HG03097 (cell line): ENCODE measurements around the gene TCN1.
A peak's percentile ranks its signal among the peaks of the same experiment; 100 is the strongest.
"Not testable (repeated sequence)": the region's sequence is repeated elsewhere in the genome, so short reads cannot be mapped to it uniquely, and the experiment has no call there.

ENCODE experiments used
- ATAC-seq: cut with Tn5 transposase; IDR thresholded peaks from one replicate; pipeline ENCODE4 v1.9.1; 2021; ENCODE audit not compliant: unreplicated experiment, low FRiP score

TCN1 gene

GRCh38 chr11:59857439-59858434, 8.6 kb downstream of the TCN1 start:
- ATAC-seq = no peak

DNA sequence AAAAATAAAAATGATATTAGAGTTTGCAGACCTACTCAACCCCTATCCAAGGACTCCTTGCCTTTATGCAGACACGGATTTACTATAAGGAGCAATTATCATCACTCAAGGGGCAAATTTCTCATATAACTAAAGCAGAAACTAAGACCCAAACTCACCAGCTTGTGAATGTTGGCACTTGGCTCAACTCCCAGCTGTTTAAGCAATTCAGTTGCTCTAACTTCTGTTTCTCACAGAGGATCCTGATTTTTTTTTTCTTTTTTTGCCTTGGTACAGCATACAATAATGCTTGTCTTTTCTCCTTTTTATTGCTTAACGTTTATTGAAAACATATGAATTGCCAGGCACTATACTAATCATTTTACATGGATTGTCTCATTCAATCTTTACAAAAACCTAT, 11.4 kb downstream of the TCN1 start:
- ATAC-seq = no peak

GRCh38 chr11:59851416-59851815, 14.9 kb downstream of the TCN1 start:
- ATAC-seq = not testable (repeated sequence)

DNA sequence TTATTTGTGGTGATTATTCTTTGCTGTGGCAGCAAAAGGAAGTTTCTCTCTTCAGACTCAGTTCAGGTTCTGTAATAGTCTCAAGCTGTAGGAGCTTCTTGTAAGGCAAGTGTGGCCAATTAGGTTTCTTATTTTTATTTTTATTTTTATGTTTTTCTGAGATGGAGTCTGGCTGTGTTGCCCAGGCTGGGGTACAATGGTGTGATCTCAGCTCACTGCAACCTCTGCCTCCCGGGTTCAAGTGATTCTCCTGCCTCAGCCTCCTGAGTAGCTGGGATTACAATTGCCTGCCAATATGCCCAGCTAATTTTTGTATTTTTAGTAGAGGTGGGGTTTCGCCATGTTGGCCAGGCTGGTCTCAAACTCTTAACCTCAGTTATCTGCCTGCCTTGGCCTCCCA, 16.7 kb downstream of the TCN1 start:
- ATAC-seq = not testable (repeated sequence)

- no peak for ATAC-seq
These were observed 17.2 kb downstream of the TCN1 start for GRCh38 chr11:59849129-59849528.

- ATAC-seq = not testable (repeated sequence)
These were observed 17.8 kb downstream of the TCN1 start for GRCh38 chr11:59848439-59848838.

DNA sequence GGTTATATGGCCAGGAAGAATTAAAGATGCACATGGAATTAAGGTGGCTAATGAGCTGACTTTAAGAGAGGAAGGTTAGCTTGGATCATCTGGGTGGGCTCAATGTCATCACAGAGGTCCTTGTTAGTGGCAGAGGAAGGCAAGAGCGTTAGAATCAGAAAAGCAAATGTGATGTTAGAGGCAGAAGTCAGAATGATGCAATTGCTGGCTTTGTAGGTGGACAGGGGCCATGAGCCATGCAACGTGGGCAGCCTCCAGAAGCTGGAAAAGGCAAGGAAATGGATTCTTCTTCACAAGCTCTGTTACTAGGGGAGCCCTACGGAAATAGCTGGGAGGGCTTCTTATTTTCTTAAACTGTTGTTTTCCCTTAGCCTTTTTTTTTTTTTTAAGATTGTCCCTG, 18.7 kb downstream of the TCN1 start:
- no peak for ATAC-seq

DNA sequence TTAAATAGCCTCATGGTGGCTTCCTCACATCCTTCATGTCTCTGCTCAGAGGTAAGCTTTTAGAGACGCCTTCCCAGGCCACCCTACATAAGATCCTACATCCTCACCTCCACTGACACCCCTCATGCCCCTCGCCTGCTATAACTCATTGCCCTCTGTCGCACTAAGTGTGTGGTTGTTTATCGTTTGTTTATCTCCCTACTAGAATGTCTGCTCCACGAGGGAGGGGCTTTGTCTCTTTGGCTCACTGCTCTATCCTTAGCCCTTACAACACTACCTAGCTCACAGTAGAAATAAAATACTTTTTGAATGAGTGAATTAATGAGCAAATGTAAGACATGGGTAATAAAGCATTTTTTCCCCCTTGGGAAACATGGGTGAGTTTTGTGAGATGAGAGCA, 19.7 kb downstream of the TCN1 start:
- ATAC-seq = no peak

DNA sequence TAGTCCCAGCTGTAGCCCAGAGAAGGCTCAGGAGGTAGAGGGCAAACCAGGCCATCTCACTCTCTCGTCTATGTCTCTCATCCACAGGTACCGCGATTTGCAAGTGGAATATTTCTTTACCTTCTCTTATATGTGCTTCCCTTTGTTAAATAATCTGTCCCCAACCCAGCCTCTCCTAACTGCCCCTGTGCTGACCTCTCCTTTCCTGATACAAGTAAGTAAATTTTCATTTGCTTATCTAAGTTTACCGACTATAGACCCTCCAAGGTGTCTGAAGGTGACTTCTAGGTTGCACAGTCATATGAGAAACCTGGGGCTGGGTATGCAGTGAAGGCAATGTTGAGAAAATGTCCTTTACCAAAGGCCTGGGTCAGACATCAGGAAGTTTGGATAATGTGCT, 20.9 kb downstream of the TCN1 start, which contains the start of gene CBLIF:
TSS of gene CBLIF (minus strand) at position 101 of the 400 bp plus-strand sequence. CDS start at position 55, 46 bp downstream.
- no peak for ATAC-seq

DNA sequence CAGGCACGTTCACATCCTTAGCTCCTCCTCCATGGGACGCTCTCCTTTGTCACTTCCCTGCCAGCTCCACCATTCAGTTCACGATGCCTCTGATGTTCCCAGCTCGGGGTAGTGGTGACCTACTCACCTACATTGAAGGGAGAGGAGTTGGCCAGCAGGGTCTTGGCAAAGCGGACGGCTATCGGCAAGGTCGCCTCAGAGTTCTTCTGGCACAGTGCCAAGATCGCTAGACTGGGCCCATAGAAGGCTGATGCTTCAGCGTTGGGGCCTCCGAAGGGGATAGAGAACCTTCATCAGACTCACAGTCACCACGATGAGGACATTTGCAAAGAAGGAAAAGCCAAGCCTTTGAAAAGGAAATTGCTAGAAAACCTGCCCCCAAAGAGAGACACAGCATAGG, 24.0 kb downstream of the TCN1 start:
- no peak for ATAC-seq

DNA sequence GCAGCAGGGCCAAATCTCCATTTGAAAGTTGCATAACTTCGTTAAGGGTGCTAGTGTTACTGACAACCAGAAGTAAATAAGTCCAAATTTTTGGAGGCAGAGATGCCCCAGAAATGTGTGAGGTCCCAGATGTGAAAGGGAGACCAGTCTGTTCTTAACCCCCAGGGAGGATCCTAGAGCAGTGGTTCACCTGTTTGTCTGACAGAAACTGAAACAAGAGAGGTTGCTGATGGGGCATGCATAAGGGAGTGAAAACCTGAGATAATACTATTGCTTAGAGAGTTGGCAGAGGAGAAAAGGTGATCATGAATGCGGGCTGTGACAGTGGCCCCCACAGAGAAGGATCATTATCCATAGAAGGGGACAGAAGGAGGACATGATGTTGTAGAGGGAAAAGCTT, 24.8 kb downstream of the TCN1 start:
- peak; percentile 67 for ATAC-seq

- no peak for ATAC-seq
These were observed 26.7 kb downstream of the TCN1 start for GRCh38 chr11:59839615-59840014.

- ATAC-seq = no peak
These were observed 32.7 kb downstream of the TCN1 start for GRCh38 chr11:59833602-59834001.

GRCh38 chr11:59829358-59829757, 36.9 kb downstream of the TCN1 start:
- no peak for ATAC-seq

GRCh38 chr11:59822989-59823566, 43.2 kb downstream of the TCN1 start:
- peak; percentile 69 for ATAC-seq

DNA sequence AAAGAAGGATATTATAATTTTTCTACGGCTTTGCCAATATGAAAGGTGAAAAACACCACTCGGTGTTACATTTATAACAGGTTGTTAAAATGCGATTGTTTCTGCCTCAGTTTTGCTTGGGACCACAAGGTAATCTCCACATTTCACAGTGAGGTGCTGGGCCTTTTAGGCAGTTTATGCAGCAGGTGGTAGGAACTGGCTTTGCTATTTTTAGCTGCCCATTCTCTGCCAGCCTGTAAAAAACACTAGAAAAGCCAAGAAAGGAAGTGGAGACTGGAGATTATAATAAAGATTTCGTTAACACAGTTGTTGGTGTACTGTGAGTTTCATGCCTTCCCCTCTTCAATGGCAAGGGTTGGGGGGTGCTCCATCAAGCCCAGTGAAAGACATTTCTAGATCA, 47.7 kb downstream of the TCN1 start:
- ATAC-seq = no peak

DNA sequence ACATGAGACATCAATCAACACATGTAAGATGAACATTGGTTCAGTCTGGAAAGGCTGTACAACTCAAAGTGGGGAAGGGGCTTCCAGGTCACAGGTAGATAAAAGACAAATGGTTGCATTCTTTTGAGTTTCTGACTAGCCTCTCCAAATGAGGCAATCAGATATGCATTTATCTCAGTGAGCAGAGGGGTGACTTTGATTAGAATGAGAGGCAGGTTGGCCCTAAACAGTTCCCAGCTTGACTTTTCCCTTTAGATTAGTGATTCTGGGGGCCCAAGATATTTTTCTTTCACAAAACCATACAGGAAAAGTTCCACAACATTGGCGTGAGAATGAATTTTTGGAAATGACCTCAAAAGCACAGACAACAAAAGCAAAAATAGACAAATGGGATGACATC, 49.9 kb downstream of the TCN1 start:
- ATAC-seq = not testable (repeated sequence)

DNA sequence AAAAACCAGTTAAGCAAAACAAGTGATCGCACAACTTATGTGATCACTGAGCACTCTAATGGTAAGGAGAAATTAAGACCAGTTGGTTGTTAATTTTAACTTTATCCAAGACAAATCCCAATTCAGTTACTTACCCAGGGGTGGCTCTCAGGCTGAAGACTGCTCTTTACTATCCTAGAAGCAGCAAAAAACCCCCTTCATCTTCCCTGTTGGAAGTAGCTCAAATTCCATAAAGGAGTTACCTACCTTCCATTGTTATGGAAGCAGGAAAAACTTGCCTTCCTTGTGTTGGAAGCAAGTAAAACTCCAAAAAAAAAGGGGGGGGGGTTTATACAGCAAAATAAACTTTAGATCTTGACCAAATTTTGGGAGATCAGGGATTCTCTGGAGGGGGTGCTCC, 50.5 kb downstream of the TCN1 start:
- no peak for ATAC-seq

DNA sequence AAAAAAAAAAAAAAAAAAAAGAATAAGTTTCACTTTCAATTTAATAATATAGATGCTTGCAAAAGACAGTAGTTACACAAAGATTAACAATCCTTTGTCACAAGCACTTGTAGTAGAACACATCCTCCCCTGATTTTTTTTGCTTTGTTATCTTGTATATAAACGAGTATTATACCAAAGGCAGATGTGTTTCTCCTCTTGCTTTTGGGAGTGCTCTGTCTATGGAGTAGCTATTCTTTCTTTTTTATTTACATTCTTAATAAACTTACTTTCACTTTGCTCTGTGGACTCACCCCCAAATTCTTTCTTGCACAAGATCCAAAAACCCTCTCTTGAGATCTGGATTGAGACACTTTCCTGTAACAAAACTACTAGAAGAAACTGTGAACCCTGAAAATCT, 52.3 kb downstream of the TCN1 start:
- no peak for ATAC-seq

- ATAC-seq = no peak
These were observed 52.9 kb downstream of the TCN1 start for GRCh38 chr11:59813364-59813763.

- no peak for ATAC-seq
These were observed 54.1 kb downstream of the TCN1 start for GRCh38 chr11:59812220-59812619.

DNA sequence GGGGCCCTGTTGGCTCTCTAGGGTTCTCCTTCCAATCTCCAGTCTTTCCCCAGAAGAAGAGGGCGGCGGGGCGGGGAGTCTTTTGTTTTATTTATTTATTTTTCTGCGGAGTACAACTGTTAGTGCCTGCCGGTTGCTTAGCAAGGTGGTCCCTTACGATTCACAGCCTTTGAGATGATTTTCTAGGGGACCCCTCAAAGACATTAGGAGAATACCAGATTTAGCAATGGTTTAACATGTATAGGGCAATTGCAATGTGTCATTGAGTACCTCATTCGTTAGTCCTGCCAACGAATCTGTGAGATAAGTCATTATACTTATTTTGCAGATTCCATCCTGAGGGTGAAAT, 55.4 kb downstream of the TCN1 start:
- no peak for ATAC-seq
